Spleen (tissue), 11 donors: Measurements from ENCODE around the gene ARSA. TPM values are rescaled to one million over a fixed set of nuclear protein-coding genes. Genes with fewer than 3 reads are reported as not detected.
A peak's percentile ranks its signal among the peaks of the same experiment; 100 is the strongest.

Experiments used
- DNase-seq: peaks from one replicate; pipeline ENCODE4 v3.0.0-alpha.2; 2020
- H3K27ac ChIP-seq, 8 donors: fragments of 200-600 bp; sonication (generic) in 7 of 8; 1 replicate in 4 of 8; 2 replicates in 4 of 8; pipeline versions ENCODE4 v1.5.0 to v1.8.0; 2016 to 2021; ENCODE audit warnings: inconsistent platforms in 4 of 8, mild to moderate bottlenecking in 4 of 8, moderate library complexity in 1 of 8
- H3K27me3 ChIP-seq, 7 donors: fragments of 200-600 bp; sonication (generic) in 6 of 7; replicated peaks in 1 of 7; 1 replicate in 4 of 7; 2 replicates in 3 of 7; pipeline versions ENCODE4 v1.5.0 to v1.8.0; 2016 to 2021; ENCODE audit warnings: inconsistent platforms in 3 of 7, mild to moderate bottlenecking in 1 of 7
- H3K36me3 ChIP-seq, 6 donors: fragments of 200-600 bp; sonication (generic) in 5 of 6; 1 replicate in 4 of 6; 2 replicates in 2 of 6; pipeline versions ENCODE4 v1.5.0 to v1.8.0; 2016 to 2021; ENCODE audit warnings: inconsistent platforms in 2 of 6
- H3K4me1 ChIP-seq, 6 donors: fragments of 200-600 bp; sonication (generic) in 5 of 6; 1 replicate in 3 of 6; 2 replicates in 3 of 6; pipeline versions ENCODE4 v1.5.0 to v1.8.0; 2016 to 2021; ENCODE audit warnings: inconsistent platforms in 3 of 6
- H3K4me3 ChIP-seq, 8 donors: fragments of 200-600 bp; sonication (generic) in 7 of 8; 1 replicate in 4 of 8; 2 replicates in 4 of 8; pipeline versions ENCODE4 v1.5.0 to v1.8.0; 2016 to 2021; ENCODE audit warnings: inconsistent platforms in 4 of 8, mild to moderate bottlenecking in 4 of 8, moderate library complexity in 2 of 8
- H3K9me3 ChIP-seq, 8 donors: fragments of 200-600 bp; sonication (generic) in 7 of 8; 1 replicate in 4 of 8; 2 replicates in 4 of 8; pipeline versions ENCODE4 v1.5.0 to v1.8.0; 2016 to 2021; ENCODE audit warnings: inconsistent platforms in 4 of 8
- POLR2A ChIP-seq, 3 donors: fragments of 450-650 bp; IDR thresholded peaks; one replicate each; pipeline ENCODE4 v1.5.1; 2017; ENCODE audit warnings: antibody characterized with exemption in 3 of 3, mild to moderate bottlenecking in 1 of 3
- POLR2AphosphoS5 ChIP-seq, 3 donors: sonication (generic); formaldehyde crosslinking; IDR thresholded peaks; one replicate each; pipeline ENCODE4 v1.5.1; 2017; ENCODE audit warnings: antibody characterized with exemption in 3 of 3
- WGBS, 5 donors: extraction: QIAGEN DNeasy Blood & Tissue Kit in 3 of 5; methylation state at CpG; one replicate each; pipeline versions ENCODE4 v1.1.5 to v1.1.7; 2013 to 2018; 5-methylcytosine and 5-hydroxymethylcytosine counted together
- intact Hi-C: fragments of 100-400 bp; cut with DNase I; formaldehyde crosslinking; loops from one replicate; pipeline ENCODE4 v1.15.0; 2023; ENCODE audit warnings: low total_unique reads
- polyA plus RNA-seq, 3 donors: library from polyadenylated mRNA; stranded (reverse); fragments of 200-250 nt; gene quantifications; one replicate each; pipeline ENCODE4 v1.2.1, GENCODE V29; 2013
- total RNA-seq, 7 donors: library from RNA; depleted of rRNA in 3 of 7; stranded (reverse); fragments of >200 nt in 3 of 7; fragmentation: NEBNext Ultra II Directional in 4 of 7; extraction: Animal tissue kit (Norgen Biotek cat#: 25700) in 4 of 7; gene quantifications; one replicate each; pipeline versions ENCODE4 v1.1.0 to v1.2.1, GENCODE V29; 2016 to 2021
- TF ChIP-seq, protein P1 (sequence below), 11 experiments: fragments of 200-600 bp in 7 of 11; fragments of 450-650 bp in 4 of 11; sonication (generic) in 4 of 11; IDR thresholded peaks in 8 of 11; conservative IDR thresholded peaks in 3 of 11; 1 replicate in 7 of 11; 2 replicates in 4 of 11; pipeline versions ENCODE4 v1.4.0 to v1.8.0; 2016 to 2021; ENCODE audit warnings: antibody characterized with exemption in 11 of 11, inconsistent platforms in 4 of 11, mild to moderate bottlenecking in 1 of 11
- donor health status: healthy with polysubstance abuse.
- donor health status: DM: no; HTN: no; CAD: no; lungs with moderate emphysema.
- donor health status: DM: no; HTN: no; CAD: no.
- donor health status: Bipolar disorder and iron deficiency.
- donor health status: healthy.
- donor health status: DM: no; HTN: no; CAD: no.
- donor health status: DM: yes; HTN: yes; CAD: no.

Gene ARSA
- total and polyA plus RNA-seq, 10 donors, result 26.0 to 108 (median 64.7) TPM

- H3K9me3 ChIP-seq, result no peaks in the 10 kb centered on the region
- DNase-seq, result peak; percentile 30
- intact Hi-C loops, result no loop called here
- TF ChIP-seq, protein P1, sequence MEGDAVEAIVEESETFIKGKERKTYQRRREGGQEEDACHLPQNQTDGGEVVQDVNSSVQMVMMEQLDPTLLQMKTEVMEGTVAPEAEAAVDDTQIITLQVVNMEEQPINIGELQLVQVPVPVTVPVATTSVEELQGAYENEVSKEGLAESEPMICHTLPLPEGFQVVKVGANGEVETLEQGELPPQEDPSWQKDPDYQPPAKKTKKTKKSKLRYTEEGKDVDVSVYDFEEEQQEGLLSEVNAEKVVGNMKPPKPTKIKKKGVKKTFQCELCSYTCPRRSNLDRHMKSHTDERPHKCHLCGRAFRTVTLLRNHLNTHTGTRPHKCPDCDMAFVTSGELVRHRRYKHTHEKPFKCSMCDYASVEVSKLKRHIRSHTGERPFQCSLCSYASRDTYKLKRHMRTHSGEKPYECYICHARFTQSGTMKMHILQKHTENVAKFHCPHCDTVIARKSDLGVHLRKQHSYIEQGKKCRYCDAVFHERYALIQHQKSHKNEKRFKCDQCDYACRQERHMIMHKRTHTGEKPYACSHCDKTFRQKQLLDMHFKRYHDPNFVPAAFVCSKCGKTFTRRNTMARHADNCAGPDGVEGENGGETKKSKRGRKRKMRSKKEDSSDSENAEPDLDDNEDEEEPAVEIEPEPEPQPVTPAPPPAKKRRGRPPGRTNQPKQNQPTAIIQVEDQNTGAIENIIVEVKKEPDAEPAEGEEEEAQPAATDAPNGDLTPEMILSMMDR (IDR thresholded peaks at IDR 0.05 in 8 of 11, conservative IDR thresholded peaks at IDR 0.05 in 3 of 11), result no peak
- TF ChIP-seq POLR2AphosphoS5 (IDR thresholded peaks at IDR 0.05), result no peak
- TF ChIP-seq POLR2A (IDR thresholded peaks at IDR 0.05), result no peak
- H3K4me3 ChIP-seq, result no peak overlapping the region
- 73 to 96% (median 82%) methylated on average over 5 of the region's 5 CpGs for WGBS, 5 donors
- peaks cover 0 to under 1% (median 0%) of the 10 kb centered on the region in 6 donors for H3K36me3 ChIP-seq
- H3K4me1 ChIP-seq, result peaks cover 5 to 24% (median 17%) of the 10 kb centered on the region in 6 donors
- no peak overlapping the region for H3K27ac ChIP-seq
- no peaks in the 10 kb centered on the region for H3K27me3 ChIP-seq
These were observed 41.5 kb downstream of the ARSA start for GRCh38 chr22:50586416-50586815.

GRCh38 chr22:50585781-50586180 lies 42.2 kb downstream of the ARSA start:
- Histone ChIP-seq H3K4me3 (no peak overlapping the region), H3K27me3 (no peaks in the 10 kb centered on the region), H3K4me1 (peaks cover 5 to 30% (median 23%) of the 10 kb centered on the region in 6 donors), H3K27ac (no peak overlapping the region), H3K36me3 (peaks cover 0 to 7% (median 3%) of the 10 kb centered on the region in 6 donors), H3K9me3 (no peaks in the 10 kb centered on the region)
- TF ChIP-seq, protein P1 (IDR thresholded peaks at IDR 0.05 in 8 of 11, conservative IDR thresholded peaks at IDR 0.05 in 3 of 11), result no peak
- no peak for TF ChIP-seq POLR2AphosphoS5 (IDR thresholded peaks at IDR 0.05)
- TF ChIP-seq POLR2A (IDR thresholded peaks at IDR 0.05), result no peak
- peak; percentile 29 for DNase-seq
- intact Hi-C loops, result no loop called here
- 86 to 93% (median 91%) methylated on average over 8 of the region's 8 CpGs for WGBS, 5 donors

DNA sequence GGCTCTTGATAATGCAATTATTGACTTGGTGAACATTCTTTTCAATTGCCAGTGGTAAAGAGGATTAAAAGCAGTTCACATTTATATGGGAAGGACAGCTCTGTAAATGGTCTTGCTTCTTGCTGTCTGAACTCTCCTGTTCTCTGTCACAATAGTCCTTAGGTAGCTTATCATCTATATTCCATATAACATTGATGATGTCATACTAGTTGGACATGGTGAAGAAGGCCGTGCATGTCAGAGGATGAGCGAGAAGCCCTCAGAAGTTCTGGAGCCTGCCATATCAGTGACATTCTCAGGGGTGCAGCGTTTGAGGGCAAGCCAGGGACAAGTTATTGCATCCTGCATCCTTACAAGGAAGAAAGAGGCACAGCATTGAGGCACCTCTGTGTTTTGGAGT lies 42.7 kb downstream of the ARSA start:
- 87 to 97% (median 93%) methylated on average over 3 of the region's 3 CpGs for WGBS, 5 donors
- peak; percentile 37 for DNase-seq
- H3K27ac ChIP-seq, result no peak overlapping the region
- H3K36me3 ChIP-seq, result peaks cover 0 to 12% (median 5%) of the 10 kb centered on the region in 6 donors
- H3K4me3 ChIP-seq, result no peak overlapping the region
- H3K27me3 ChIP-seq, result no peaks in the 10 kb centered on the region
- H3K9me3 ChIP-seq, result no peaks in the 10 kb centered on the region
- intact Hi-C loops, result no loop called here
- peaks cover 5 to 36% (median 25%) of the 10 kb centered on the region in 6 donors for H3K4me1 ChIP-seq
- TF ChIP-seq POLR2AphosphoS5 (IDR thresholded peaks at IDR 0.05), result no peak
- TF ChIP-seq POLR2A (IDR thresholded peaks at IDR 0.05), result no peak
- TF ChIP-seq, protein P1 (IDR thresholded peaks at IDR 0.05 in 8 of 11, conservative IDR thresholded peaks at IDR 0.05 in 3 of 11), result no peak

DNA sequence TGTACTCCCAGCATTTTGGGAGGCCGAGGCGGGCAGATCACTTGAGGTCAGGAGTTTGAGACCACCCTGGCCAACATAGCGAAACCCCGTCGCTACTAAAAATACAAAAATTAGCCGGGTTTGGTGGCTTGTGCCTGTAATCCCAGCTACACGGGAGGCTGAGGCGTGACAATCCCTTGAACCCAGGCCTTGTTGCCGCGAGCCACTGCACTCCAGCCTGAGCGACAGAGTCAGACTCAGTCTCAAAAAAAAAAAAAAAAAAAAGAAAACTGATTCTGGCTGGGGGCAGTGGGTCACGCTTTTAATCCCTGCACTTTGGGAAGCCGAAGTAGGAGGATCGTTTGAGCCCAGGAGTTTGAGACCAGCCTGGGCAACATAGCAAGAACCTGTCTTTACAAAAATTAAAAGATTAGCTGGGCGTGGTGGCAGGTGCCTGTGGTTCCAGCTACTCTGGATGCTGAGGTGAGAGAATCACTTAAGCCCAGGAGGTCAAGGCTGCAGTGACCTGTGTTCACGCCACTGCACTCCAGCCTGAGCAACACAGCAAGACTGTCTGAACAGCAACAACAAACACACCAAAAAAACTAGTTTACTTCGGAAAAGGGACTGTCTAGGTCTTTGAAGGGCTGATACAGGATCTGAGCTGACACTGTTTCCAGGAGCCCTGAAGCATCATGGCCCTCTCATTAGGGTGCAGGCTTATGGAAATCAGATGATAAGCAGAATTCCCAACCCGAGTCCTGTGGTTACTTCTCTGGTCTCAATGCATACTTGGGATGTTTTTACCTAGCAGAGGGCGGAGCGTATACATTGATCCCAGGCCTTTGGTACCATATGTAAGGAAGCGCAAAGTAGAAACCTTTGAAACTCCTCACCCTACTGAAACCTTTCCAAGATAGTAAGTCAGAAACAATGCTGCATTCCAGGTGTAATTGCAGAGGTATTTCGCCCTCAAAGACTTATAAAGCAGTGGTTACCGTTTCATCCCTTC lies 43.6 kb downstream of the ARSA start:
- Histone ChIP-seq H3K4me3 (no peak overlapping the region), H3K27me3 (no peaks in the 10 kb centered on the region), H3K27ac (no peak overlapping the region), H3K4me1 (peaks cover 5 to 44% (median 25%) of the 10 kb centered on the region in 6 donors), H3K36me3 (peaks cover 0 to 21% (median 11%) of the 10 kb centered on the region in 6 donors), H3K9me3 (no peaks in the 10 kb centered on the region)
- intact Hi-C loops, result no loop called here
- WGBS, 5 donors, result 94 to 96% (median 96%) methylated on average over 23 of the region's 23 CpGs
- DNase-seq, result peak; percentile 56
- TF ChIP-seq, protein P1 (IDR thresholded peaks at IDR 0.05 in 8 of 11, conservative IDR thresholded peaks at IDR 0.05 in 3 of 11), result no peak
- no peak for TF ChIP-seq POLR2AphosphoS5 (IDR thresholded peaks at IDR 0.05)
